ENCODE data around the gene PARD3.
"Not testable (repeated sequence)": the region's sequence is repeated elsewhere in the genome, so short reads cannot be mapped to it uniquely, and the experiment has no call there.

PARD3 gene

GRCh38 chr10:34762603-34763299, 52.3 kb downstream of the PARD3 start:
- DNase-seq = no peak

- DNase-seq = no peak
Observed at GRCh38 chr10:34762156-34762555, 52.9 kb downstream of the PARD3 start.

GRCh38 chr10:34761453-34761852, 53.6 kb downstream of the PARD3 start:
- DNase-seq = no peak

- no peak for DNase-seq
Observed at GRCh38 chr10:34760606-34761005, 54.5 kb downstream of the PARD3 start.

- DNase-seq = no peak
Observed at GRCh38 chr10:34759837-34760215, 55.3 kb downstream of the PARD3 start.

GRCh38 chr10:34759161-34759836, 55.8 kb downstream of the PARD3 start:
- no peak for DNase-seq

GRCh38 chr10:34758447-34758996, 56.6 kb downstream of the PARD3 start:
- DNase-seq = no peak

GRCh38 chr10:34757933-34758332, 57.2 kb downstream of the PARD3 start:
- no peak for DNase-seq

- DNase-seq = not testable (repeated sequence)
Observed at GRCh38 chr10:34757181-34757580, 57.9 kb downstream of the PARD3 start.

- no peak for DNase-seq
Observed at GRCh38 chr10:34756584-34756983, 58.5 kb downstream of the PARD3 start.

- DNase-seq = no peak
Observed at GRCh38 chr10:34753014-34753757, 61.9 kb downstream of the PARD3 start.

GRCh38 chr10:34751272-34751671, 63.8 kb downstream of the PARD3 start:
- no peak for DNase-seq

- not testable (repeated sequence) for DNase-seq
Observed at GRCh38 chr10:34750795-34751194, 64.3 kb downstream of the PARD3 start.

GRCh38 chr10:34748767-34749166, 66.3 kb downstream of the PARD3 start:
- DNase-seq = no peak

GRCh38 chr10:34748357-34748756, 66.7 kb downstream of the PARD3 start:
- no peak for DNase-seq

GRCh38 chr10:34746094-34746493, 69.0 kb downstream of the PARD3 start:
- DNase-seq = no peak

GRCh38 chr10:34745244-34745643, 69.9 kb downstream of the PARD3 start:
- DNase-seq = no peak

- DNase-seq = no peak
Observed at GRCh38 chr10:34744590-34744989, 70.5 kb downstream of the PARD3 start.

- DNase-seq = no peak
Observed at GRCh38 chr10:34743814-34744213, 71.3 kb downstream of the PARD3 start.

- no peak for DNase-seq
Observed at GRCh38 chr10:34742456-34742855, 72.6 kb downstream of the PARD3 start.

GRCh38 chr10:34741087-34741486, 74.0 kb downstream of the PARD3 start:
- DNase-seq = not testable (repeated sequence)

- DNase-seq = no peak
Observed at GRCh38 chr10:34740321-34740720, 74.8 kb downstream of the PARD3 start.

- DNase-seq = no peak
Observed at GRCh38 chr10:34739915-34740314, 75.2 kb downstream of the PARD3 start.

- DNase-seq = no peak
Observed at GRCh38 chr10:34737772-34738169, 77.3 kb downstream of the PARD3 start.
